PFSK-1 (cell line): Measurements from ENCODE around the gene KLF7.

Experiments
- POLR2AphosphoS5 ChIP-seq: IDR thresholded peaks from 2 replicates; pipeline ENCODE4 v1.6.1; 2012; ENCODE audit warnings: low read depth, mild to moderate bottlenecking, control low read depth, low read length, moderate library complexity
- TAF1 ChIP-seq: IDR thresholded peaks from 2 replicates; pipeline ENCODE4 v1.6.1; 2012; ENCODE audit warnings: low read length, control low read depth, borderline replicate concordance; ENCODE audit not compliant: insufficient read depth

- TF ChIP-seq POLR2AphosphoS5 (no peak), TAF1 (no peak)
Observed at GRCh38 chr2:207037896-207038295, 127.9 kb downstream of the KLF7 start.
